Activated naive CD4-positive, alpha-beta T cell treated with anti-CD3 and anti-CD28 coated beads, Interleukin-2, amount 50 U/mL, for 72 hours (primary cell): ENCODE measurements around the gene ZBTB42. TPM values are rescaled to one million over a fixed set of nuclear protein-coding genes. Genes with fewer than 3 reads are reported as not detected.

Source experiments
- total RNA-seq, 2 donors: library from RNA; stranded (reverse); gene quantifications; one replicate each; pipeline ENCODE4 v1.2.3, GENCODE V29; 2022

Gene ZBTB42
- total RNA-seq, 2 donors from 2014 or later, result 2.0 to 2.9 TPM

Other genes with a start within 250 kb of the ZBTB42 start
- not detected for gene C14orf180, start 221.3 kb upstream of the ZBTB42 start, total RNA-seq
- gene TMEM179, start 196.3 kb upstream of the ZBTB42 start, total RNA-seq, result under 1 TPM in 1 of 2 donors, not detected in 1; 0.23 TPM
- 10 to 100 TPM; 48.6 to 82.7 TPM for gene INF2, start 111.5 kb upstream of the ZBTB42 start, total RNA-seq
- 1 to 10 TPM; 2.7 to 7.3 TPM for gene ADSS1, start 76.9 kb upstream of the ZBTB42 start, total RNA-seq
- 10 to 100 TPM; 86.1 to 87.1 TPM for gene SIVA1, start 48.0 kb upstream of the ZBTB42 start, total RNA-seq
- 100 to 1,000 TPM; 111 to 113 TPM for gene AKT1, start 5.4 kb upstream of the ZBTB42 start, total RNA-seq
- gene CEP170B, start 64.2 kb downstream of the ZBTB42 start, total RNA-seq, result 1 to 10 TPM; 6.0 to 9.4 TPM
- gene PLD4, start 123.8 kb downstream of the ZBTB42 start, total RNA-seq, result under 1 TPM in 1 of 2 donors, not detected in 1; 0.04 TPM
- under 1 TPM; 0.02 to 0.10 TPM for gene AHNAK2, start 177.3 kb downstream of the ZBTB42 start, total RNA-seq
- under 1 TPM; 0.20 to 0.97 TPM for gene CLBA1, start 184.7 kb downstream of the ZBTB42 start, total RNA-seq
- 10 to 100 TPM; 54.2 to 61.1 TPM for gene CDCA4, start 220.0 kb downstream of the ZBTB42 start, total RNA-seq